BLaER1 (cell line): Measurements from ENCODE around the gene EPB41L4A.
"Not testable (repeated sequence)": the region's sequence is repeated elsewhere in the genome, so short reads cannot be mapped to it uniquely, and the experiment has no call there.

Experiments used
- H3K27ac ChIP-seq: shearing (Covaris generic); formaldehyde crosslinking; 2 replicates; pipeline ENCODE4 v1.8.1; 2022
- H3K27me3 ChIP-seq: shearing (Covaris generic); formaldehyde crosslinking; 2 replicates; pipeline ENCODE4 v1.8.1; 2022
- H3K36me3 ChIP-seq: shearing (Covaris generic); formaldehyde crosslinking; 2 replicates; pipeline ENCODE4 v1.8.1; 2022
- H3K4me1 ChIP-seq: shearing (Covaris generic); formaldehyde crosslinking; 2 replicates; pipeline ENCODE4 v1.8.1; 2022
- H3K4me2 ChIP-seq: shearing (Covaris generic); formaldehyde crosslinking; 2 replicates; pipeline ENCODE4 v1.8.1; 2022
- H3K4me3 ChIP-seq: shearing (Covaris generic); formaldehyde crosslinking; 2 replicates; pipeline ENCODE4 v1.8.1; 2022
- H3K9ac ChIP-seq: shearing (Covaris generic); formaldehyde crosslinking; 2 replicates; pipeline ENCODE4 v1.8.1; 2022
- H3K9me3 ChIP-seq: shearing (Covaris generic); formaldehyde crosslinking; 2 replicates; pipeline ENCODE4 v1.8.1; 2022
- H4K20me1 ChIP-seq: shearing (Covaris generic); formaldehyde crosslinking; 2 replicates; pipeline ENCODE4 v1.8.1; 2022
- Cebpa-rat ChIP-seq: shearing (Covaris generic); IDR thresholded peaks from 2 replicates; pipeline ENCODE4 v1.8.1; 2022

EPB41L4A gene

DNA sequence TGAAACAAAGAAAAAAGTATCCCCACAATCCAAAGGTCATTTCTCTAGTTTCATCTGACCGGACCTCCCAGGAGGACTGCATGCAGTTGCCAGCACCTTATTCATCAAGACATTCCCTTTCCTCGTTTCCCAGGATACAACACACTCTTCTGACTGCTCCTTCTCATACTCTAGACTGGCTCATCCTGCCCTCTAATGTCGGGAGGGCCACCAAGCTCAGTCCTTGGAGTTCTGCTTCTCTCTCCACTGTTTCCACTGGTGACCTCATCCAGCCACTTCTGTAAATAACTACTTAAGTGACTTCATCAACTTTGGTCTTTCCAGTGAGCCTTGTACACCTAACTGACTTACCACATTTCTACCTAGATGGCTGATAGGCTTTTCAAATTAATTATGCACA is 179.1 kb downstream of the EPB41L4A start:
- no peaks in the 10 kb centered on the region for H3K9me3 ChIP-seq
- TF ChIP-seq Cebpa-rat: no peak
- no peaks in the 10 kb centered on the region for H3K4me1 ChIP-seq
- H3K36me3 ChIP-seq: no peaks in the 10 kb centered on the region
- H4K20me1 ChIP-seq: no peaks in the 10 kb centered on the region
- no peak overlapping the region for H3K4me3 ChIP-seq
- no peak overlapping the region for H3K27ac ChIP-seq
- no peaks in the 10 kb centered on the region for H3K27me3 ChIP-seq
- H3K4me2 ChIP-seq: no peak overlapping the region
- H3K9ac ChIP-seq: no peak overlapping the region

DNA sequence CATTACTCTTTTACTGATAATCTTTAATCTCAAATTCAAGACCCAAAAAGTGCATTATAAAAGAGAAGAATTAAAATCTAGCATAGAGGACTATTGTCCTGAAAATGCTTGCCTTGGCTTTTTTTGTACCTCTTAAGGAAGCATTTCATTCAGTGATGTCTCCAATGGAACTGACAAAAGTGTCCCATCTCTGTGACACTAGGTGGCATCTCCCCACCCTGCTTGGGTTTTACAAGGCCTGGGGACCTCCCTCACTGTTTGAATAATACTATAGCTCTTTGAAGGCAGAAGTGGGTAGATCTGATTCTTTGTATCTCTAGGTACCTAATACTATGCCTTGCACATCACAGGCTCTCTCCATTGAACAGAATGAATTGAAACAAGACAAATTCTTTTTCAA is 180.6 kb downstream of the EPB41L4A start:
- H3K27me3 ChIP-seq: no peaks in the 10 kb centered on the region
- H4K20me1 ChIP-seq: no peaks in the 10 kb centered on the region
- no peaks in the 10 kb centered on the region for H3K9me3 ChIP-seq
- TF ChIP-seq Cebpa-rat: no peak
- no peaks in the 10 kb centered on the region for H3K4me1 ChIP-seq
- H3K36me3 ChIP-seq: no peaks in the 10 kb centered on the region
- no peak overlapping the region for H3K27ac ChIP-seq
- H3K4me2 ChIP-seq: no peak overlapping the region
- no peak overlapping the region for H3K4me3 ChIP-seq
- no peak overlapping the region for H3K9ac ChIP-seq

DNA sequence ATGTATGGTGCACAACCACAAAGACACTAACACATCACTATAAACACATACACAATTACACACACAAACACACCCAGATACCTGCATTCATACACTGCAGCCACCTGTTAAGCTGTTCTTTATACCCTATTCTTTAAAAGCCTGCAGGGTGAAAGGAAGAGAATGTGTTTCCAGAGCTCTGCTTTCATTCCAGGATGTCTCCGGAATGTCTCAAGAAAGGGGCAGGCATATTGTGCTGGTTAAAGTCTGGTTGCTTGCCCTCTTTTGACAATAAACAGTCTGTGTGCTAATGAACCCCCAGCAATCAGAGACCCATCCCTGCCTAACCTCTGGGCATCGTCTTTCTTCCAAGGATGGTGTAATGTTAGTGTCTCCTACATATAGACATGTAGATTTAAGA is 181.6 kb downstream of the EPB41L4A start:
- H4K20me1 ChIP-seq: no peaks in the 10 kb centered on the region
- H3K4me3 ChIP-seq: no peak overlapping the region
- no peak overlapping the region for H3K9ac ChIP-seq
- TF ChIP-seq Cebpa-rat: no peak
- no peaks in the 10 kb centered on the region for H3K27me3 ChIP-seq
- no peak overlapping the region for H3K27ac ChIP-seq
- H3K4me2 ChIP-seq: no peak overlapping the region
- H3K4me1 ChIP-seq: no peaks in the 10 kb centered on the region
- H3K36me3 ChIP-seq: no peaks in the 10 kb centered on the region
- H3K9me3 ChIP-seq: no peaks in the 10 kb centered on the region

DNA sequence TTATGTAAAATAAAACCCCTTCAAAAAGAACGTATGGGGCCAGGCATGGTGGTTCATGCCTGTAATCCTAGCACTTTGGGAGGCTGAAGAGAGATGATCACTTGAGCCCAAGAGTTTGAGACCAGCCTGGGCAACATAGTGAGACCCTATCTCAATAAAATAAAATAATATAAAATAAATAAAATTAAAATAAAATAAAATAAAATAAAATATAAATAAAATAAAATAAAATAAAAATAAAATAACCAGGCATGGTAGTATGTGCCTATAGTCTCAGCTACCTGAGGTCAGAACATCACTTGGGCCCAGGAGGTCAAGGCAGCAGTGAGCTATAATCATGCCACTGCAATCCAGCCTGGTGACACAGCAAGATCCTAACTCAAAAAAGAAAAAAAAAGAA is 185.1 kb downstream of the EPB41L4A start:
- no peaks in the 10 kb centered on the region for H3K36me3 ChIP-seq
- no peak overlapping the region for H3K4me2 ChIP-seq
- H3K4me1 ChIP-seq: no peaks in the 10 kb centered on the region
- no peaks in the 10 kb centered on the region for H3K27me3 ChIP-seq
- no peak overlapping the region for H3K9ac ChIP-seq
- no peak for TF ChIP-seq Cebpa-rat
- H4K20me1 ChIP-seq: no peaks in the 10 kb centered on the region
- no peak overlapping the region for H3K27ac ChIP-seq
- no peaks in the 10 kb centered on the region for H3K9me3 ChIP-seq
- H3K4me3 ChIP-seq: no peak overlapping the region

DNA sequence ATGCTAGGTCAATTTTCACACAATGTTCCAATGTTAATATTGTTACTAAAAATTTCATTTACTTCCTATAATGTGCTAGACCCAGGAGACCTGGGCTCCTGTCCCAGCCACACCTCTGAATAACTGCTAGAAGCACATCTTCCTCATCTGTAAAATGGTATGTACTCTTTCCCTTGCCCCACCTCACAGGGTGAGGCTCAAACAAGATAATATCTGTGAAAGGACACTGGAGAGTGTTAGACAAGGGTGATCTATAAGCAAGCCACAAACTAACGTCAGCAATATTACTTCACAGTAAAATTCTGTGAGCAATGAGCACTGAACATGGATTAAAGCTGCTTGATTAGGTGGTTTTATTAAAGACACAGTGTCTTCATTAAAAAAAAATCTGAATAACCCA is 186.4 kb downstream of the EPB41L4A start:
- TF ChIP-seq Cebpa-rat: no peak
- no peak overlapping the region for H3K27ac ChIP-seq
- H3K4me2 ChIP-seq: no peak overlapping the region
- H3K36me3 ChIP-seq: no peaks in the 10 kb centered on the region
- no peaks in the 10 kb centered on the region for H3K4me1 ChIP-seq
- no peaks in the 10 kb centered on the region for H3K27me3 ChIP-seq
- H3K9me3 ChIP-seq: no peaks in the 10 kb centered on the region
- no peak overlapping the region for H3K9ac ChIP-seq
- no peak overlapping the region for H3K4me3 ChIP-seq
- H4K20me1 ChIP-seq: no peaks in the 10 kb centered on the region

DNA sequence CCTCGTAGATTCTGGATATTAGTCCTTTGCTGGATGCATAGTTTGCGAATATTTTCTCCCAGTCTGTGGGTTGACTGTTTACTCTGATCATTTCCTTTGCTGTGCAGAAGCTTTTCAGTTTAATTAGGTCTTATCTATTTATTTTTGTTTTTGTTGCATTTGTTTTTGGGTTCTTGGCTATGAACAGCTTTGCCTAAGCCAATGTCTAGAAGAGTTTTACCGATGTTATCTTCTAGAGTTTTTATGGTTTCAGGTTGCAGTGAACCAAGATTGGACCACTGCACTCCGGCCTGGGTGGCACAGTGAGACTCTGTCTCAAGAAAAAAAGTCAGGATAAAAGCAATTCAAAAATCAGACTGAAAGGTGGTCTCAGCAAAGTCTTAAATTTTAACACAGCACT is 188.5 kb downstream of the EPB41L4A start:
- no peaks in the 10 kb centered on the region for H3K36me3 ChIP-seq
- TF ChIP-seq Cebpa-rat: no peak
- no peaks in the 10 kb centered on the region for H3K4me1 ChIP-seq
- no peak overlapping the region for H3K9ac ChIP-seq
- H3K9me3 ChIP-seq: no peaks in the 10 kb centered on the region
- no peak overlapping the region for H3K4me3 ChIP-seq
- no peaks in the 10 kb centered on the region for H3K27me3 ChIP-seq
- H3K27ac ChIP-seq: no peak overlapping the region
- H4K20me1 ChIP-seq: no peaks in the 10 kb centered on the region
- H3K4me2 ChIP-seq: no peak overlapping the region

DNA sequence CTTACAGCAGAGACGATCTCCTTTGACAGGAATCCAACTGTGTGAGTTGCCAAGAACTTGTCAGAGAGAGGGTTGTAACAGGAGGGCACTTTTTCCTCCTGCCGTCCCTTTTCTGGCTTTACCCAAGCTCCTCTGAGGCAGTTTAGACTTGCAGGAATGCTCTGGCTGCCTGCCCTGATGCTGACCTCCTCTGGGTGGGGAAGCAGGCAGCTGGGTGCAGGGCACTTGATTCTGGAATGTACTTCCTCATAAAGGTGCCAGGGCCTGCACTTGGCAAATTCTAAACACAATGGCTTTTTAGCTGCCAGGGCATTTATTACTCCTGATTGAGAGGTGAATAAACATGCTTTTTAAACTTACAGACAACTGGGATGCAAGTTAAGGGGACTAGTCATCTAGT is 190.4 kb downstream of the EPB41L4A start:
- Histone ChIP-seq H3K27ac (no peak overlapping the region), H3K9ac (no peak overlapping the region), H3K4me2 (no peak overlapping the region), H3K36me3 (no peaks in the 10 kb centered on the region), H3K4me1 (no peaks in the 10 kb centered on the region), H3K27me3 (no peaks in the 10 kb centered on the region), H3K4me3 (no peak overlapping the region), H4K20me1 (no peaks in the 10 kb centered on the region), H3K9me3 (no peaks in the 10 kb centered on the region)
- TF ChIP-seq Cebpa-rat: no peak

DNA sequence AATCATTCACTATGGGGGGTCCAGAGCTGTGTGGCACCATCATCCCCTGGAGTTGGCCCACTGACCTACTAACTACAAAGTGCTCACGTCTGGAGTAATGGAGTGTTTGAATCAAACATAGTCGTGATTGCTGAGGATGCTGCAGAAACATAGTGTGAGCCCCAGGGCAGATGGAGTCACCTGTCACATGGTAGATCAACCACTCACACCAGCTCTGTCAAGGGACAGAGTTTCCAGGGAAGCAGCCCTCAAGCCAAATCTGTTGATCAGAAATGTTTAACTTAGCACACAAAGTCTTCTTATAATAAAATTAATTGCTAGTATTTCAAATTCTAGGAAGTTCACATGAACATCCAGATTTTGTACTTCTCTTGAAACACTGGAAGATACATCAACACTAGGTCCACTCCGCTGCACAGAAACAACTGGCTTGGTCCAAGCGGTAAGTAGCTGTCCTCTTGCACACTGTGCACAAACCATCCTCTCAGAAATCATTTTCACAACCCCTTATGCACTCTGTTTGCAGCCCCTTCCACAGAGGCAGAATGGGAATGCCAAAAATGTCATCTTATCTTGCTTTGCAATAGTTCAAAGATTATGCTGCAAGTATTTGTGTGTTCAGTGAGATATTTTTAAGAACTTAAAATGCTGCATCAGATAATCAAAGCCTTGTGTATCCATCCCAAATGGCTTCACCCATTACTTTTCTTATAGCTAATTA is 191.0 kb downstream of the EPB41L4A start:
- no peak overlapping the region for H3K4me2 ChIP-seq
- H3K4me1 ChIP-seq: no peaks in the 10 kb centered on the region
- no peaks in the 10 kb centered on the region for H3K36me3 ChIP-seq
- no peak for TF ChIP-seq Cebpa-rat
- H3K4me3 ChIP-seq: no peak overlapping the region
- no peaks in the 10 kb centered on the region for H4K20me1 ChIP-seq
- H3K27ac ChIP-seq: no peak overlapping the region
- no peaks in the 10 kb centered on the region for H3K27me3 ChIP-seq
- H3K9ac ChIP-seq: no peak overlapping the region
- H3K9me3 ChIP-seq: no peaks in the 10 kb centered on the region

DNA sequence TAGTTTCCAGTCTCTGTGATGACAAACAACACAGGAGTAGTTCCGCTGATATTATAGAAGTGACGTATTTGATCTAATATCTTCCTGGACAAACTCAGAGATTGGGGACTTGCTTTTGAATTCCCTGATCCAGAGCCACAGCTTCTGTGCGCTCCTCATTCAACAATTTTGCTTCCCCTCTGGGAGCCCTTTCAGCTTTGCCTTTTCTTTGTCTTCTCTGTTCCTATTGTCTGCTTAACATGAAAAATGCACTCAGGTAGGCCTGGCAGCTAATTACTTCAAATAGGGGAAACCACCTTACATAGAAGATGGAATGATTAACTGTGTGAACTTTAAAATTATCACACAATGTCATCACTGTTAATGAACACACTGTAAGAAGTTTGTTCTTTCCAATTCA is 192.9 kb downstream of the EPB41L4A start:
- TF ChIP-seq Cebpa-rat: no peak
- Histone ChIP-seq H3K4me1 (no peaks in the 10 kb centered on the region), H3K9me3 (no peaks in the 10 kb centered on the region), H3K4me2 (no peak overlapping the region), H3K27me3 (no peaks in the 10 kb centered on the region), H3K9ac (no peak overlapping the region), H4K20me1 (no peaks in the 10 kb centered on the region), H3K4me3 (no peak overlapping the region), H3K27ac (no peak overlapping the region), H3K36me3 (no peaks in the 10 kb centered on the region)

DNA sequence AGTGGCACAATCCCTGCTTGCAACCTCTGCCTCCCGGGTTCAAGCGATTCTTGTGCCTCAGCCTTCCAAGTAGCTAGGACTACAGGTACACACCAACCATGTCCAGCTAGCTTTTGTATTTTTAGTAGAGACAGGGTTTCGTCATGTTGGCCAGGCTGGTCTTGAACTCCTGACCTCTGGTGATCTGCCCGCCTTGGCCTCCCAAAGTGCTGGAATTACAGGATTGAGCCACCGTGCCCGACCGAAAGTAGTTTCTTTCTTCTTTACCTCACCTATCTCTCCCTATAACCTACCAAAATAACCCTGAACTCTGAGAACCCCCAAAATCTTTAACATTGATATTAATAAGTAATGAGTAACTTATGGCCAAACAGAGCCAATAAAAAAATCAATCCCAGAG is 196.1 kb downstream of the EPB41L4A start:
- not testable (repeated sequence) for H3K9ac ChIP-seq, H3K4me1 ChIP-seq, H3K36me3 ChIP-seq, H3K27ac ChIP-seq, H4K20me1 ChIP-seq, H3K9me3 ChIP-seq, H3K4me3 ChIP-seq, H3K27me3 ChIP-seq, H3K4me2 ChIP-seq

DNA sequence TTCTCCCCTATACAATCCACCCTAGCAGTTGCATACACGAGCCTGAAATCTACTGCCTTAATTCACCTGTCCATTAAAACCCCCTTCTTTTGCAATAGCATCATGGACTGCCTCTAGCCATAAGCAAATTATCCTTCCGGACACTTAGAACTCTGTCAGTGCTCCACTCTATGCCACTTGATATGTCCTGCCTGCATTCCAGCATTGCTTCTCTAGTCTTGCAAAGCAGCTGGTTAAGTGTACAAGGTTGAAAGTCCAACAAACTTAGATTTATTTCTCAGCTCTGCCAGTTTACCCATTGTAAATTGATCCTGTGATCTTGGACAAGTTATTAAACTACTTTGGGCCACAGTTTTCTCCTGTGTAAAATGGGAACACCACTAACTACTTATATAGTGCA is 197.9 kb downstream of the EPB41L4A start:
- no peak for TF ChIP-seq Cebpa-rat
- H3K4me2 ChIP-seq: no peak overlapping the region
- H3K36me3 ChIP-seq: no peaks in the 10 kb centered on the region
- no peaks in the 10 kb centered on the region for H3K27me3 ChIP-seq
- H3K4me3 ChIP-seq: no peak overlapping the region
- no peak overlapping the region for H3K9ac ChIP-seq
- no peak overlapping the region for H3K27ac ChIP-seq
- H3K4me1 ChIP-seq: no peaks in the 10 kb centered on the region
- H4K20me1 ChIP-seq: no peaks in the 10 kb centered on the region
- no peaks in the 10 kb centered on the region for H3K9me3 ChIP-seq
